Measurements from ENCODE around the gene KCNIP1.

KCNIP1 gene

DNA sequence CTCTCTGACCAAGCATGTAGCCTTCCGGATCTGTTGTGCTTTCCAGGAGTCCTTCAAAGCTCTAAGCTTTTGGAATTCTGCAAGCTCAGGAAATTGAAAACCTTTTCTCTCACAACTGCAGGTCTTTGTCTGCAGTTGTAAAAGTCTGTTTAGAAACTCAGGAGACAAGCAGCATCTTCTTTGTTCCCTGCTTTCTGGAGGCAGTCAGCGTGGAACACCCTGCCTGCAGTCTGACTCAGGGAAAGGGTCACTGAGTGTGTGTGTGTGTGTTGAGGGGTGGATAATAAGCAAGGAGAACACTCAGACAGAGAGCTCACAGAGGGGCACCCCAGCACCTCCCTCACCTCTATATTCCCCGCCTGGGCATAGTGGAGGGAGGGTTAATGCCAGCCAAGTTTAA lies 29.1 kb downstream of the KCNIP1 start:
- Histone ChIP-seq H3K9me2 (ENCODE audit: low read depth, low read length) (no peaks in the 10 kb centered on the region), H4K20me1 (ENCODE audit: insufficient read depth, low read length) (no peaks in the 10 kb centered on the region), H3K36me3 (ENCODE audit: insufficient read depth, low read length) (no peaks in the 10 kb centered on the region), H3K79me2 (ENCODE audit: insufficient read depth, low read length) (no peaks in the 10 kb centered on the region), H3K4me2 (ENCODE audit: low read length) (no peak overlapping the region), H3K27ac (ENCODE audit: low read depth, low read length, poor library complexity, severe bottlenecking) (no peak overlapping the region), H3F3A (ENCODE audit: insufficient read depth, low read length) (no peaks in the 10 kb centered on the region), H3K9me3 (ENCODE audit: low read length) (no peaks in the 10 kb centered on the region), H3K9ac (ENCODE audit: low read length) (no peak overlapping the region), H3K27me3 (ENCODE audit: insufficient read depth, low read length) (no peaks in the 10 kb centered on the region), H2AFZ (ENCODE audit: low read length) (no peak overlapping the region), H3K4me1 (ENCODE audit: insufficient read depth, low read length, severe bottlenecking) (no peaks in the 10 kb centered on the region), H3K4me3 (ENCODE audit: low read depth, low read length, poor library complexity, severe bottlenecking) (no peak overlapping the region)
- TF ChIP-seq, protein P1, sequence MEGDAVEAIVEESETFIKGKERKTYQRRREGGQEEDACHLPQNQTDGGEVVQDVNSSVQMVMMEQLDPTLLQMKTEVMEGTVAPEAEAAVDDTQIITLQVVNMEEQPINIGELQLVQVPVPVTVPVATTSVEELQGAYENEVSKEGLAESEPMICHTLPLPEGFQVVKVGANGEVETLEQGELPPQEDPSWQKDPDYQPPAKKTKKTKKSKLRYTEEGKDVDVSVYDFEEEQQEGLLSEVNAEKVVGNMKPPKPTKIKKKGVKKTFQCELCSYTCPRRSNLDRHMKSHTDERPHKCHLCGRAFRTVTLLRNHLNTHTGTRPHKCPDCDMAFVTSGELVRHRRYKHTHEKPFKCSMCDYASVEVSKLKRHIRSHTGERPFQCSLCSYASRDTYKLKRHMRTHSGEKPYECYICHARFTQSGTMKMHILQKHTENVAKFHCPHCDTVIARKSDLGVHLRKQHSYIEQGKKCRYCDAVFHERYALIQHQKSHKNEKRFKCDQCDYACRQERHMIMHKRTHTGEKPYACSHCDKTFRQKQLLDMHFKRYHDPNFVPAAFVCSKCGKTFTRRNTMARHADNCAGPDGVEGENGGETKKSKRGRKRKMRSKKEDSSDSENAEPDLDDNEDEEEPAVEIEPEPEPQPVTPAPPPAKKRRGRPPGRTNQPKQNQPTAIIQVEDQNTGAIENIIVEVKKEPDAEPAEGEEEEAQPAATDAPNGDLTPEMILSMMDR (IDR thresholded peaks at IDR 0.05; ENCODE audit: low read length) = no peak
- TF ChIP-seq EZH2 (IDR thresholded peaks at IDR 0.05; ENCODE audit: borderline replicate concordance, low read length) = no peak

DNA sequence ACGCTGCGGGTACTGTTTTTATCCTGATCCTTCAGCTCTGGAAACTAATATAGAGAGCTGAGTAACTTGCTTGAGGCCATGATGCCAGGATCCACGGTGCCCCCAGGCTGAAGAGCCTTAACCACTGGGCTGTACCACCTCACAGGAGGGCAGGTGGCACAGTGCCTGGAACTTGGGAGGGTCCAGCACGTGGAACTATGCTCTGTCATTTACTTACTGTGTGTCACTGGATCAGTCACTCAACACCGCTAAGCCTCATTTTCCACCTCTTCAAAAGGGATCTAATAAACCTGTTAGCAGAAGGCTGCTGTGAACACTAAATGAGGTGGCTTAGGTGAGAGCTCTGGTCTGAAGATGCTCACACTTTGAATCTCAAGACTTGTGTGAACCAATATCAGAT lies 29.6 kb downstream of the KCNIP1 start:
- H3K79me2 ChIP-seq (ENCODE audit: insufficient read depth, low read length) = no peaks in the 10 kb centered on the region
- H3F3A ChIP-seq (ENCODE audit: insufficient read depth, low read length) = no peaks in the 10 kb centered on the region
- H4K20me1 ChIP-seq (ENCODE audit: insufficient read depth, low read length) = no peaks in the 10 kb centered on the region
- H3K9ac ChIP-seq (ENCODE audit: low read length) = no peak overlapping the region
- H3K36me3 ChIP-seq (ENCODE audit: insufficient read depth, low read length) = no peaks in the 10 kb centered on the region
- no peak overlapping the region for H3K27ac ChIP-seq (ENCODE audit: low read depth, low read length, poor library complexity, severe bottlenecking)
- no peaks in the 10 kb centered on the region for H3K4me1 ChIP-seq (ENCODE audit: insufficient read depth, low read length, severe bottlenecking)
- no peaks in the 10 kb centered on the region for H3K9me3 ChIP-seq (ENCODE audit: low read length)
- H3K4me3 ChIP-seq (ENCODE audit: low read depth, low read length, poor library complexity, severe bottlenecking) = no peak overlapping the region
- no peaks in the 10 kb centered on the region for H3K27me3 ChIP-seq (ENCODE audit: insufficient read depth, low read length)
- no peak overlapping the region for H2AFZ ChIP-seq (ENCODE audit: low read length)
- H3K4me2 ChIP-seq (ENCODE audit: low read length) = no peak overlapping the region
- TF ChIP-seq, protein P1 (IDR thresholded peaks at IDR 0.05; ENCODE audit: low read length) = no peak
- no peak for TF ChIP-seq EZH2 (IDR thresholded peaks at IDR 0.05; ENCODE audit: borderline replicate concordance, low read length)
- no peaks in the 10 kb centered on the region for H3K9me2 ChIP-seq (ENCODE audit: low read depth, low read length)

DNA sequence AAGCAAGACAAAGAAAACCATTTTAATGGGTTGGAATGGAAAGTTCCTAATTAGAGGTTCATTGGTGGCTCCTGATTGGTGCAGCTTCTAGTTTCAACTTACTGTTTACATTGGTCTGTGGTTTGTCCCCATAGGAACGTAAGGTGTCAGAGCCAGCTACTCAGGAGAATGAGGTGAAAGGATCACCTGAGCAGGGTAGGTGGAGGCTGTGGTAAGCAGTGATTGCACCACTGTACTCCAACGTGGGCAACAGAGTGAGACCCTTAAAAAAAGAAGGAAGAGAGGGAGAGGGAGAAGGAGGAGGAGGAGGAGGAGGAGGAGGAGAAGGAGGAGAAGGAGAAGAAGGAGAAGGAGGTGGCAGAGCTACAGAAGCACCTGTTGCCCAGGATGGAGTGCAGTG lies 30.4 kb downstream of the KCNIP1 start:
- Histone ChIP-seq H3K9me2 (ENCODE audit: low read depth, low read length) (no peaks in the 10 kb centered on the region), H3K79me2 (ENCODE audit: insufficient read depth, low read length) (no peaks in the 10 kb centered on the region), H3K4me1 (ENCODE audit: insufficient read depth, low read length, severe bottlenecking) (no peaks in the 10 kb centered on the region), H3K9ac (ENCODE audit: low read length) (no peak overlapping the region), H3K4me2 (ENCODE audit: low read length) (no peak overlapping the region), H3K9me3 (ENCODE audit: low read length) (no peaks in the 10 kb centered on the region), H4K20me1 (ENCODE audit: insufficient read depth, low read length) (no peaks in the 10 kb centered on the region), H3K4me3 (ENCODE audit: low read depth, low read length, poor library complexity, severe bottlenecking) (no peak overlapping the region), H3F3A (ENCODE audit: insufficient read depth, low read length) (no peaks in the 10 kb centered on the region), H3K36me3 (ENCODE audit: insufficient read depth, low read length) (no peaks in the 10 kb centered on the region), H2AFZ (ENCODE audit: low read length) (no peak overlapping the region), H3K27ac (ENCODE audit: low read depth, low read length, poor library complexity, severe bottlenecking) (no peak overlapping the region), H3K27me3 (ENCODE audit: insufficient read depth, low read length) (no peaks in the 10 kb centered on the region)
- no peak for TF ChIP-seq EZH2 (IDR thresholded peaks at IDR 0.05; ENCODE audit: borderline replicate concordance, low read length)
- TF ChIP-seq, protein P1 (IDR thresholded peaks at IDR 0.05; ENCODE audit: low read length) = no peak
